Measurements from ENCODE around the gene EBF3. TPM values are rescaled to one million over a fixed set of nuclear protein-coding genes. Genes with fewer than 3 reads are reported as not detected.

The EBF3 gene
- total RNA-seq, 1 donor from 2014 or later, result 0.07 TPM

DNA sequence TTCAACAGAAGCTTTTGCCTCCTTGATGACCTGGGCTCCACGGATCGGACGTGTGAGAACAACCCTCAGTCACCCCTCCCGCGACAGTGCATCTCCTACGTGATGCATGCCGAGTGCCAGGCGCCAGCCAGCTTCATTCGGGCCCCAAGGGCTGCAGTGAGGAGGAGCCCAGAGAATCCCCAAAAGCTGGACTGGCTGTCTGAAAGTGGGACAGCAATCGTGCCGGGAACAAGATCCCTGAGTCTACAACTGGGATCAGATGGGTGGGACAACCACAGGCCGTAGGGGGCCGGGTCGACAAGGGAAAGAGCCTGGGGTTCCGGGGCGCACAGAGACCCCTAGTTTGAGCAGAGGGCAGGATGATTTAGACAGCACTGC lies 27.2 kb downstream of the EBF3 start:
- Histone ChIP-seq H3K36me3 (ENCODE audit: insufficient read depth, low read length) (no peaks in the 10 kb centered on the region), H2AFZ (ENCODE audit: low read depth, low read length) (no peak overlapping the region), H3K4me1 (ENCODE audit: insufficient read depth, low read length) (no peaks in the 10 kb centered on the region), H3K9ac (ENCODE audit: low read length) (no peak overlapping the region), H3K27me3 (ENCODE audit: insufficient read depth, low read length) (no peaks in the 10 kb centered on the region), H3K27ac (ENCODE audit: low read depth, low read length) (no peak overlapping the region), H3K9me3 (ENCODE audit: insufficient read depth, low read depth, low read length) (no peaks in the 10 kb centered on the region), H3K79me2 (ENCODE audit: insufficient read depth, low read length) (no peaks in the 10 kb centered on the region), H4K20me1 (ENCODE audit: insufficient read depth, low read length) (no peaks in the 10 kb centered on the region), H3K4me3 (ENCODE audit: insufficient read depth, low read depth, low read length) (no peak overlapping the region), H3K4me2 (ENCODE audit: low read length) (no peak overlapping the region)
- DNase-seq (ENCODE audit: low read depth), result no peak
- peaks cover 59% of the 10 kb centered on the region for H3K27me3 Mint-ChIP-seq (ENCODE audit: low read depth, unreplicated experiment)
- no peak for FAIRE-seq
- H3K9me3 Mint-ChIP-seq (ENCODE audit: unreplicated experiment), result no peaks in the 10 kb centered on the region
- no peak for TF ChIP-seq EZH2 (IDR thresholded peaks at IDR 0.05; ENCODE audit: insufficient read depth, low read length)
- TF ChIP-seq, protein P1, sequence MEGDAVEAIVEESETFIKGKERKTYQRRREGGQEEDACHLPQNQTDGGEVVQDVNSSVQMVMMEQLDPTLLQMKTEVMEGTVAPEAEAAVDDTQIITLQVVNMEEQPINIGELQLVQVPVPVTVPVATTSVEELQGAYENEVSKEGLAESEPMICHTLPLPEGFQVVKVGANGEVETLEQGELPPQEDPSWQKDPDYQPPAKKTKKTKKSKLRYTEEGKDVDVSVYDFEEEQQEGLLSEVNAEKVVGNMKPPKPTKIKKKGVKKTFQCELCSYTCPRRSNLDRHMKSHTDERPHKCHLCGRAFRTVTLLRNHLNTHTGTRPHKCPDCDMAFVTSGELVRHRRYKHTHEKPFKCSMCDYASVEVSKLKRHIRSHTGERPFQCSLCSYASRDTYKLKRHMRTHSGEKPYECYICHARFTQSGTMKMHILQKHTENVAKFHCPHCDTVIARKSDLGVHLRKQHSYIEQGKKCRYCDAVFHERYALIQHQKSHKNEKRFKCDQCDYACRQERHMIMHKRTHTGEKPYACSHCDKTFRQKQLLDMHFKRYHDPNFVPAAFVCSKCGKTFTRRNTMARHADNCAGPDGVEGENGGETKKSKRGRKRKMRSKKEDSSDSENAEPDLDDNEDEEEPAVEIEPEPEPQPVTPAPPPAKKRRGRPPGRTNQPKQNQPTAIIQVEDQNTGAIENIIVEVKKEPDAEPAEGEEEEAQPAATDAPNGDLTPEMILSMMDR (IDR thresholded peaks at IDR 0.05; ENCODE audit: insufficient read depth, low read depth, low read length), result no peak
- H3K4me3 Mint-ChIP-seq (ENCODE audit: unreplicated experiment), result no peak overlapping the region
- no peak overlapping the region for H3K27ac Mint-ChIP-seq (ENCODE audit: unreplicated experiment)
- no peaks in the 10 kb centered on the region for H3K4me1 Mint-ChIP-seq (ENCODE audit: low read depth, unreplicated experiment)
- H3K36me3 Mint-ChIP-seq (ENCODE audit: low read depth, unreplicated experiment), result no peaks in the 10 kb centered on the region

GRCh38 chr10:129936266-129936922 lies 27.7 kb downstream of the EBF3 start:
- H3K27ac Mint-ChIP-seq (ENCODE audit: unreplicated experiment), result no peak overlapping the region
- no peaks in the 10 kb centered on the region for H3K4me1 Mint-ChIP-seq (ENCODE audit: low read depth, unreplicated experiment)
- no peak for FAIRE-seq
- no peaks in the 10 kb centered on the region for H3K36me3 Mint-ChIP-seq (ENCODE audit: low read depth, unreplicated experiment)
- Histone ChIP-seq H3K79me2 (ENCODE audit: insufficient read depth, low read length) (no peaks in the 10 kb centered on the region), H2AFZ (ENCODE audit: low read depth, low read length) (no peak overlapping the region), H3K4me3 (ENCODE audit: insufficient read depth, low read depth, low read length) (no peak overlapping the region), H3K4me2 (ENCODE audit: low read length) (no peak overlapping the region), H3K36me3 (ENCODE audit: insufficient read depth, low read length) (no peaks in the 10 kb centered on the region), H3K27ac (ENCODE audit: low read depth, low read length) (no peak overlapping the region), H3K27me3 (ENCODE audit: insufficient read depth, low read length) (no peaks in the 10 kb centered on the region), H3K9ac (ENCODE audit: low read length) (no peak overlapping the region), H4K20me1 (ENCODE audit: insufficient read depth, low read length) (no peaks in the 10 kb centered on the region), H3K4me1 (ENCODE audit: insufficient read depth, low read length) (no peaks in the 10 kb centered on the region), H3K9me3 (ENCODE audit: insufficient read depth, low read depth, low read length) (no peaks in the 10 kb centered on the region)
- TF ChIP-seq, protein P1 (IDR thresholded peaks at IDR 0.05; ENCODE audit: insufficient read depth, low read depth, low read length), result no peak
- no peak for TF ChIP-seq EZH2 (IDR thresholded peaks at IDR 0.05; ENCODE audit: insufficient read depth, low read length)
- peaks cover 63% of the 10 kb centered on the region for H3K27me3 Mint-ChIP-seq (ENCODE audit: low read depth, unreplicated experiment)
- no peak overlapping the region for H3K4me3 Mint-ChIP-seq (ENCODE audit: unreplicated experiment)
- no peaks in the 10 kb centered on the region for H3K9me3 Mint-ChIP-seq (ENCODE audit: unreplicated experiment)
- no peak for DNase-seq (ENCODE audit: low read depth)

- H2AFZ ChIP-seq (ENCODE audit: low read depth, low read length), result no peak overlapping the region
- TF ChIP-seq, protein P1 (IDR thresholded peaks at IDR 0.05; ENCODE audit: insufficient read depth, low read depth, low read length), result no peak
- TF ChIP-seq EZH2 (IDR thresholded peaks at IDR 0.05; ENCODE audit: insufficient read depth, low read length), result no peak
- no peak overlapping the region for H3K4me2 ChIP-seq (ENCODE audit: low read length)
- no peaks in the 10 kb centered on the region for H3K36me3 ChIP-seq (ENCODE audit: insufficient read depth, low read length)
- no peaks in the 10 kb centered on the region for H3K79me2 ChIP-seq (ENCODE audit: insufficient read depth, low read length)
- no peak overlapping the region for H3K27ac Mint-ChIP-seq (ENCODE audit: unreplicated experiment)
- DNase-seq (ENCODE audit: low read depth) (no peak), FAIRE-seq (no peak)
- no peaks in the 10 kb centered on the region for H3K9me3 ChIP-seq (ENCODE audit: insufficient read depth, low read depth, low read length)
- H3K27me3 ChIP-seq (ENCODE audit: insufficient read depth, low read length), result no peaks in the 10 kb centered on the region
- no peak overlapping the region for H3K27ac ChIP-seq (ENCODE audit: low read depth, low read length)
- no peak overlapping the region for H3K4me3 ChIP-seq (ENCODE audit: insufficient read depth, low read depth, low read length)
- no peak overlapping the region for H3K4me3 Mint-ChIP-seq (ENCODE audit: unreplicated experiment)
- no peaks in the 10 kb centered on the region for H3K4me1 ChIP-seq (ENCODE audit: insufficient read depth, low read length)
- H3K9ac ChIP-seq (ENCODE audit: low read length), result no peak overlapping the region
- no peaks in the 10 kb centered on the region for H3K4me1 Mint-ChIP-seq (ENCODE audit: low read depth, unreplicated experiment)
- no peaks in the 10 kb centered on the region for H4K20me1 ChIP-seq (ENCODE audit: insufficient read depth, low read length)
- no peaks in the 10 kb centered on the region for H3K9me3 Mint-ChIP-seq (ENCODE audit: unreplicated experiment)
- no peaks in the 10 kb centered on the region for H3K36me3 Mint-ChIP-seq (ENCODE audit: low read depth, unreplicated experiment)
- H3K27me3 Mint-ChIP-seq (ENCODE audit: low read depth, unreplicated experiment), result peaks cover 58% of the 10 kb centered on the region
These were observed 28.3 kb downstream of the EBF3 start for GRCh38 chr10:129935867-129936152.

Measured in astrocyte (in vitro differentiated cells and primary cell).